Glomerular visceral epithelial cell (primary cell): ENCODE measurements around the gene DKK2.

ENCODE experiments used
- DNase-seq: peaks from one replicate; pipeline ENCODE4 v3.0.0-alpha.2; 2016; ENCODE audit errors: extremely low spot score

Gene DKK2, protein sequence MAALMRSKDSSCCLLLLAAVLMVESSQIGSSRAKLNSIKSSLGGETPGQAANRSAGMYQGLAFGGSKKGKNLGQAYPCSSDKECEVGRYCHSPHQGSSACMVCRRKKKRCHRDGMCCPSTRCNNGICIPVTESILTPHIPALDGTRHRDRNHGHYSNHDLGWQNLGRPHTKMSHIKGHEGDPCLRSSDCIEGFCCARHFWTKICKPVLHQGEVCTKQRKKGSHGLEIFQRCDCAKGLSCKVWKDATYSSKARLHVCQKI

DNA sequence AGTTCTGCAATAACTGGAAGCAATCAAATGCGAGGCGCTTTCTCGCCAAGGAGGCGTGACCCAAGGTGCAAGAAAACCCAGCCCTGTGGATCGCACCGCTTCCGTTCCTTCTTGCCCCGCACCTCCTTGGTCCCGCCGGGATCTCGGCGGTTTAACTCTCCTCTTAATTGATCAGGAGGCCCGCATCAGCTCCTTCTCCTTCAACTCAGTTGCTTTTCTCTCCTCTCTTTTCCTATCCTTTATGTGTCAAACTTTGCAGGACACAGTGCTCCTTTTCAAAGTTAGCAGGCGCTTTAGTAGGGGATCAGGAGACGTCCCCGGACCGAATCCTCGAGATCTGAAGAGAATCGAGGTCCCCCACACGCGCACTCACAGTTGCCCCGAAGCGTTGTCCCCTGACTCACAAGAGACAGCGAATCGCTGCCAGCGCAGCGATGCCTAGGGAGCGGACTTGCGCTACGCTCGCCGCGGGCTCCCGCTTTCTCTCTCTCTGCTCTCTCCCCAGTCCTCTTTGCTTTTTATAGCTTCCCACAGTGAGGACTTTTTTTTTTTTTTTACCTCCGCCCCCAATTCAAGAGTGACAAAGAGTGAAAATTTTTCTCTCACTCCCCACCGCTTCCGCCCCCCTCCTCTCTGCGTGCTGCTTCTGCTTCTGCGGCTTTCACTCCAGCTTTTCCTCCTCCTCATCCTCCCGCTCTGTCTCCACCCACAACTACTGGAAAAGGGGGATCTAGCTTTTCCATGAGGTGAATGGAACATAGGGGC, at the start of gene DKK2:
TSS of gene DKK2 (minus strand) at position 495 of the 765 bp plus-strand sequence. CDS start 722 bp downstream, outside the sequence.
- DNase-seq = peak; percentile 52

DNA sequence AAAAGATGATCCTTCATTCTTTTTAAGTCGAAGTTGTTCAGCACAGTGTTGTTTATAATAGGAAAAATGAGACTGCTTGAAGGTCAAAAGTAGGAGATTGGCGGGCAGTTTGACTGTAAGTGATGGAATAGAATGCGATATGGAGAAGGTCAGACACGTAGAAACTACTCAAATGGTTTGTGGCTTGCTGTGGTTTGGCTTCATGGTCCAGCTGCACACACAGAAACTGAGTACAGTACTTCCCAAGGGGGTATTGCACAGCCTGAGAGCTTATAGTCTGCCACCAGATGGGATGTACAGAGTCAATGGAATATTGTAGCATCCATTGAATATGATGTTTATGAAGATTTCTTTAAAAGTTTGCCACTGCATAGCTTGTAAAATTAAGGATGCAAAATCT, 41.1 kb upstream of the DKK2 start:
- no peak for DNase-seq

DNA sequence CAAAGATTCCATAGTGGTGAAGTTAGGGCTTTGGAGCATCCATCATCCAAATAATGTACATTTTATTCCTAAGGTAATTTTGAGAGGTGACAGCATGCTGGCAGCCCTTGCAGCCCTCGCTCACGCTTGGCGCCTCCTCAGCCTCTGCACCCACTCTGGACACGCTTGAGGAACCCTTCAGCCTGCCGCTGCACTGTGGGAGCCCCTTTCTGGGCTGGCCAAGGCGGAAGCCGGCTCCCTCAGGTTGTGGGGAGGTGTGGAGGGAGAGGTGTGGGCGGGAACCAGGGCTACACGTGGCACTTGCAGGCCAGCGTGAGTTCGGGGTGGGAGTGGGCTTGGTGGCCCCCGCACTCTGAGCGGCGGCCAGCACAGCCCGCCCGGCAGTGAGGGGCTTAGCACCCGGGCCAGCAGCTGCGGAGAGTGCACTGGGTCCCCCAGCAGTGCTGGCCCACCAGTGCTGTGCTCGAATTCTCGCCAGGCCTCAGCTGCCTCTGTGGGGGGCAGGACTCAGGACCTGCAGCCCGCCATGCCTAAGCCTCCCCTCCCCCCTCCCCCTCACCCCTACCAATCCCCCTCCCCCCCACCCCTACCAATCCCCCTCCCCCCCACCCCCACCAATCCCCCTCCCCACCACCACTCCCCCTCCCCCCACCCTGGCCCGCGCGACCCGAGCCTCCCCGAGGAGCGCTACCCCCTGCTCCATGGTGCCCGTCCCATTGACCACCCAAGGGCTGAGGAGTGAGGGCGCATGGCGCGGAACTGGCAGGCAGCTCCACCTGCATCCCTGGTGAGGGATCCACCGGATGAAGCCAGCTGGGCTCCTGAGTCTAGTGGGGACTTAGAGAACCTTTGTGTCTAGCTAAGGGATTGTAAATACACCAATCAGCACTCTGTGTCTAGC, 37.0 kb upstream of the DKK2 start:
- DNase-seq = no peak

DNA sequence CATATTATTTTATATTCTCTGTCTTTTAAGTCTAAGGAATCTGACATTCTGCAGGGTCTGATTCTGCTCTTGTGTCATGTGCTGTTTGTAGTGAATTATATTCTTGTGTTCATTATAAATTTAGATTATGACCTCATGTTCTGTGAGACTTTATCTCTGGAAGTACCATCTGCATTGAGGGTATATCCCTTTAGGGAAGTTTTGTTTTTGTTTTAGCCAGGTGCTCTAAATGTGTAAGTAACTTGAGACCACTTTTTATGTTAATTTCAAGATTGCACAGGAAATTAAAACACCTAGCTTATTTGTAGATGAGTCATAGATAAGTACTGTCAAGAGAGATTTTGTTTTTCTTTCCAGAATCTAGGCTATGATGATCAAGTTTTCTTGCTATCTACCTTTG, 35.0 kb upstream of the DKK2 start:
- no peak for DNase-seq

DNA sequence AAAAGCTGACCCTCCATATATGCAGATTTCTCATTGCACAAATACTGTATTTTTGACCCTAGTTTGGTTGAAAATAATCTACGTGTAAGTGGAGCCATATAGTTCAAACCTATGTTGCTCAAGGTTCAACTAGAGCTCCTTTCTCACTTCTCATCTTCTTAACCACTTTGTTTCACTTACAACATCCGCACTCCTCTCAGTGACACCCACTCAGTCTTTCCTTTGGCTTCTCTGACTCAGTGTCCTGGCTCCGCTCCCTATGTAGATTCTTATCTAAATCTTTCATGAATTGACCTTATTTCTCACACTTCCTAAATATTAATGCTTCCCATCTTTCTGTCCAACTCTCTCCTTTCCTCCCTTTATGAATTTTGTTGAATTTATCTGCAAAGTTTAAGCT, 32.9 kb upstream of the DKK2 start:
- no peak for DNase-seq

DNA sequence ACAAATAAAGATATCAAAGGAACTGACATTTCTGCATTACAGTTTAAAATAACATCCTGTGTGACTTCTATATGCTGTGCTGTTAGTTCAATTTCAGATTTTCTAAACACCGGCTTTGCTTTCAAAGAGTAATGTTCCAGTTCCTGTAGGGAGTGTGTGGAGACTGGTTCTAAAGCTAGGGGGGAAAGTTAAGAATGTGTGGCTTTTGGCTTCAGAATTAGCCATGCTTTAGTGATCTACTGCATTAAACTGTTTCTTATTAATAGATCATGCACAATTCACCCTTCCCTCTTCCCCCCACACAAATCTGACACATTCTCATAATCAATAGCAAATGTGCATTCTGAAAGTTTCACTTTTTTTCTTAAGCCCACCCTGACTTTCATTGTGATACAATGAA, 32.0 kb upstream of the DKK2 start:
- DNase-seq = no peak

DNA sequence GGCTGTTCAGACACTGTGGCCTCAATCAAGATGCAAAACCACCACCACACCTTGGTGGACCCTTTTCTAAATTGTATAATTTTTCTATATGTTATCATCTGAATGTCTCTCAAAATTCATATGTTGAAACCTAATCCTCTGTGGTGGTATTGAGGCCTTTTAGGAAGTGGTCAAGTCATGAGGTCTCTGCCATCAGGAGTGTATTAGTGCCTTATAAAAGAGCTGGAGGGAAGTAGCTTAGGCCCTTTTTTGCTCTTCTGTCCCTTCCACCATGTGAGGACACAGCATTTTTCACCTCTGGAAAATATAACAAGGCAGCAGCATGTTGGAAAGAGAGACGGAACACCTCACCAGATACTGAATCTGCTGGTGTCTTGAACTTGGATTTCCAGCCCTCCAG, 30.5 kb upstream of the DKK2 start:
- no peak for DNase-seq

DNA sequence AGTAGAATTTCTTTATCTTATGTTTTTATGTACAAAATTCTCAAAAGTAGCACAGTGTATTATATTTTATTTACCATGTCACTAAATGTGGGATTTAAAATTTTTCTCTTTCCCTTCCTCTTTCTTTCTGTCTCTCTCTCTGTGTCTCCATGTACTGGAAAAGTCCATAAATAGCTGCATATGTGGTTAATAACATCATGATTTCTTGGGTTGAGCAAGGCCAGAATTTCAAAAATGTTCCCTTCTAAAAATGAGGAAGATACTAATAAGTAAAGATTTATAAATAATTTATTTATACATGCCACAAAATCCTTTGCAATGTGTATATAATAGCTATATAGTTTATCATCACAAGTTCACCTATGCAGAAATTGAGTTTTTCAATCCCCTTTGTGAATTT, 29.1 kb upstream of the DKK2 start:
- DNase-seq = no peak

DNA sequence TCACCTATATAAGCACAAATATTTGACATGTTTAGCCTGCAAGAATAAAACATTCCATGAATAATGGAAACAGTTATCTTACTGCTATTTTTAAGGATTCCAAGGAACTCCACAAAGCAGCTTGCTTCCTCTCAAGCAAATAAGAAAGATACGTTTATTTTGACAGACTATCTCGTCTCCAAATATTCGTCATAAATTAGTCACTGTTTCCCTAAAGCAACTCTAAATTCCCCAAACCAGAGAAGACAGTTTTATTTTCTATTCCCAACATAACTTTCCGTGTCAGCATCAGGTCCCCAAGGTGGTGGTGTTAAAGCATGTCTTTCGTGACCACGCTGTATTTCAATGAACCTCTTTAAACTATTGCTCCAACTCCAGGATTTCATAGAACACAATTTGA, 24.3 kb upstream of the DKK2 start:
- DNase-seq = no peak

DNA sequence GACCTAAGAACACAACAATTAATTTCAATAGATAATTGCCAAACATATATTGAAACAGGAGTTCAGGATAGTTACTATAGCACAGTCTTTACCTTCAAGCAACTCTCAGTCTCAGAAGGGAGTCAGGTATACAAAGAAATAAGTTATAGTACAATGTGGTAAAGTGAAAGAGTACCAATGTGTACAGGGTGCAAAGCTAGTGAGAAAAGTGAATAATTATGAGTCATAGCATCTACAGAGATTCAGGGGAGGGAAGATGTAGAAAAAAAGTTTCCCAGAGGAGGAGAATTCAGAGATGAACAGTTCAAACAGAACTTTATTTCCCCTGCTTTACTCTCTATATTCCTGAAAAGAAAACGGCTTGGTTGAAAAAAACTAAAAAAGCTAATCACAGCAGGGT, 22.7 kb upstream of the DKK2 start:
- no peak for DNase-seq

DNA sequence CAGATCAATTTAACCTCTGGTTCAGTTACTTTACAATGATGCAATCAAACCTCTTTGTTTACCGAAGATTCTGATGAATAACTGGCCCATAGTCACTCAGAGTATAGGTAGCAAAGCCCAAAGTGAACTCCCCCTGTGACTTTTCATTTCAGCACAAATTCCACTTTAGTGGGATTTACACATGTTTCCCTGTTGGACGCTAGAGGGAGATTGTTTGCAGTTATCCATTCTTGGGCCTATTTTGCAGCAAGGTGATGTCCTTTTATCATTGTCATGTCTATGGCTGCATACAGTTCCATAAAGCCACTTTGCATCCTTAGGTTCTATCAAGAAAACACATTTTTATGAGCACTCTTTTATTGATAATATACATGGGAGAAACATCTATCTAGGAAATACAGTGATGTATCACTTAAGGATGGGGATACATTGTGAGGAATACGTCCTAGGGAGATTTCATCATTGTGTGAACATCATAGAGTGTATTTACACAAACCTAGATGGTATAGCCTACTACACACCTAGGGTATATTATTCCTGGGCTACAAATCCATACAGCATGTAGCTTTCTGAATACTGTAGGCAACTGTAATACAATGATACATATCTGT, 14.5 kb upstream of the DKK2 start:
- peak; percentile 12 for DNase-seq

DNA sequence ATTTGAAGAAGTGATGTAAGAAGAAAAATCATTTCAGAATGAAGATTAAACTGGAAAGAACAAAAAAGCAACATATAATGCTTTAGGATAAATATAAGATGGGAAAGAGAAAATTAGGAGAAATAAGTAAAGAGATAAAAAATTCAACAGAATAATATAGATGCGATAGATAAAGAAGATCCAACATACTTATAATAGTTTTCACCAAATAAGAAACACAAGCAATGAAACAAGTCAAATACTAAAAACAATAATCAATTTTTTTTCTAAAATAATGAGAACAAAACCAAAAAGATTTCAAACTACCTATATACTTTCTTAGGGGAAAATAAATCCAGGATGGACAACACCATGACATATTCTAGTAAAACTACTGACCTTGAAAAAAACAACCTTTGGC, 10.1 kb upstream of the DKK2 start:
- no peak for DNase-seq

DNA sequence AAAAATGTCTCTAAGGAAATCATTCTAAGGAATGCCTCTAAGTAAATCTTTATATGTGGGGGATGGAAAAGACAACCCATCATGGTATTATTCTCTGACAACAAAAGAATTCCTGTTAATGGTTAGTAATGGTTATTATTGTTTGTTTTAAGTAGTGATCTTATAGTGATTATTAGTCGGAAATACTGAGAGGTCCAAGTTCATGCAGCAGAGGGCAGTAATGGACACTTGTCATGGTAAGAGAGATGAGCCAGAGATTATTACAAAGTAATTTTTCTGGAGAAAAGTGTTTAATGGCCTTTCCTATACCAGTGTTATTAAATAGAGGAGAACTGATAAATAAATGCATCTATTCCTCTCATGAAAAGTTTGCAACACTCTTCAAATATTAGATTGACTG, 8.1 kb upstream of the DKK2 start:
- DNase-seq = no peak

DNA sequence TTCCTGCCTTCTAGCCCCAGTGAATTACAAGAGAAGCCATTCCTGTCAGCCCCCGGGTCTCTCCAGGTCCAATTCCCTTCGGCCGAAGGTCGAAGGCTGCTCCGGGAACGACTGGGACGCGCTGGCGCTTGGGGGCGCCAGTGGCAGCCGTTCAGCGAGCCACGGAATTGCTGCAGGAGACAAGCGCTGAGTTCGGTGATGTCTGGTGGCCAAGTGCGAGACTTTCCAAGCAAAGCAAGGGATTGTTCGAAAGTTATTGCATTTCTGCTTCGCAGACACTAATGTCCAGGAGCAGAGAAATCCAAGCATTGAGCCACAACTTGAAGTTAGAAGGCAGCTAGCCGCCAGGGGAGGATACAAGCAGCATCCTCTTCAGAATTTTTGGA, 1.1 kb upstream of the DKK2 start:
- peak; percentile 56 for DNase-seq

DNA sequence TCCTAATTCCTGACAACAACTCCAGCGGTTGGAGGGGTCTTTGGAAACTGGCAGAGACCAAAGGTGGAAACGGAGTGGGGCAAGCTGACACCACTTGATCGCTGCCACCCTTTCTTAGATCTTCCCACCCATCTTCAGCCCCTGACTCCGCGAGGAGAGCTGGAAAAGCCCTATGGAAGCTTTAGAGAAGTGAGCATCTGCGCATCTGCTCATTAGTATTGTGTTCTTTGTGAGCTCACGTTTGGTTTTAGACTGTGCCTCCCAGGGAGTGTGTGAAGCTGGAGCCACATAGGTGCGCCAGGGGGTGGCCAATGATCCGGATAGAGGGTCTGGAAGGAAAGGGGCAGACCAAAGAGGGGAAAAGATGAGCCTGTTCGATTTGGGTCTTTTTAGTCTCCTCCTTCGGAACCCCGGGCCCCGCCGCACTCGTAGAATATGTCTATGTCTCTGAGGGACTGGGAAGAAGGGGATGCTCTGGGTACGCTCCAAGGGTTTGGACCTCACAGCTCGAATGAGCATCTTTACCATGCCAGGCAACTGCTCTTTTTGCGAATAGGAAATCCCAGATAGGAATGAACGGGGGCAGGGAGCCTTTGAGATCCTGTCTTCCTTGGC, 578 bp upstream of the DKK2 start:
- no peak for DNase-seq

DNA sequence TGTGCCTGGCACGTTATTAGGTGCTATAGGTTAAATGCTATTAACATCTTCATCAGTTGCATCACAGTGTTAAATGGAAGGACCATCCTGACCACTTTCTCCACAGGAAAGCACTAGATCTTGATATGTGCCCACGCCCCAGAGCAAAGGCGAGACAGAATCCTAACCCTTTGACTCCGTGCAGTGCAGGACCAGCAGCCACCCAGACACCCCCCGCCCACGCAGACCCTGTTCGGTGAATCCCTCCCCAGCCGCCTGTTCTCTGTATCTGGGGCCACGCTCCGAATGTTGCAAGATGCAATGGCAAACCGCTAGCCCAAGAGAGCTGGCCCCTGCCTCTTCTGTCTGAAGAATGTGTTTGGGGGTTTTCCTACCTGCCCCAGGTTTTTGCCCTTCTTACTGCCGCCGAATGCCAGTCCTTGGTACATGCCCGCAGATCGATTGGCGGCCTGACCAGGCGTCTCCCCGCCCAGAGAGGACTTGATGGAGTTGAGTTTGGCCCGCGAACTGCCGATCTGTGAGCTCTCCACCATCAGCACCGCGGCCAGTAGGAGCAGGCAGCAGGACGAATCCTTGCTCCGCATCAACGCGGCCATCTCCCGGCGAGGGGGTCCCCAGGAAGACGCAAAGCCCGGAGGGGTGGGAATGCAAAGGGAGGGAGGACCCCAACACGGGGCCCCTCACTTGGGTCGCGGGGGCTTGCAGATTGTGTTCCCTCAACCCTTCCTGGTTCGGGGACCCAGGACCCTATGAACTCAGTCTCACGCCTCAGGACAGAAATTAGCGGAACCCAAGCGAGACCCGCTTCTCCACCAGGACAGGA, 906 bp downstream of the DKK2 start:
- peak; percentile 35 for DNase-seq

DNA sequence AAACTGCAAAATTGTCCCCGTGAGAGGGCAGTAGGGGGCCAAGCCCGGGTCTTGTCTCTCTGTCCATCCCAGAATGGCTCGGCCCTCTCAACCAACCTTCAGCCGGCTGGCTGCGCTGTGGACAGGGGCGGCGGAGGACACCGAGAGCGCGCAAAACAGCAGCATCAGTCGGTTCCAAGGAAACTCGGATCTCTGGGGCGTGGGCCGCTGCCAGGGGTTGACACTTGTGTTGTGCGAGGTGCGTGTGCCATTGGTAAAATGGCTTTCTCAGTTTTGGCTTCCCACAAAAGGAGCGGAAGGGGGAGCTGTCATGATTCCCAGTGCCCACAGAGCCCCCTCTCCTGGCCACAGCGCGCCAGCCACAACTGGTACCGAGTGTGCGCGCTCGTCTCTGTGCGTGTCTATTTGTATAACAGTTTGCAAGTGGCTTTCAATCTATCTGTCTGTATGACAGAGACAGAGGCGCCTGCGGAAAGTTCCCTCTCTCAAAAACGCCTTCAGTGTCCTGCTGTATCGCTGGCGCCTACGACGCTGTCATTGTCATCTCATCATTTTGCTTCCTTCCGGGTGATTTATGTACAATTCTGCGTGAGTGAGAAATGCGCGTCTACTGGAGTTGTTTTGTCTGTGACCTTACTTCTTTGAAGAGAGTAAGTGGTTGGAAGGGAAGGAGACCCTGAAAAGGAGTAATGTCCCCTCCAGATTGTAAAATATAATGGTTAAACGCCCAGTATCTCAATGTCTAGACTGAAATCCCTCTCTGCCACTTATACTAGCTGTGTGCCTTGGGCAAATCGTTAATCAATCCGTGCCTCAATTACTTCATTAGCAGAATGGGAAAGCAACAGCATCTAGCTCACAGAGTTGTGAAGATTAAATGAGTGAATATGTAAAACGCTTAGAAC, 1.8 kb downstream of the DKK2 start:
- DNase-seq = peak; percentile 54

DNA sequence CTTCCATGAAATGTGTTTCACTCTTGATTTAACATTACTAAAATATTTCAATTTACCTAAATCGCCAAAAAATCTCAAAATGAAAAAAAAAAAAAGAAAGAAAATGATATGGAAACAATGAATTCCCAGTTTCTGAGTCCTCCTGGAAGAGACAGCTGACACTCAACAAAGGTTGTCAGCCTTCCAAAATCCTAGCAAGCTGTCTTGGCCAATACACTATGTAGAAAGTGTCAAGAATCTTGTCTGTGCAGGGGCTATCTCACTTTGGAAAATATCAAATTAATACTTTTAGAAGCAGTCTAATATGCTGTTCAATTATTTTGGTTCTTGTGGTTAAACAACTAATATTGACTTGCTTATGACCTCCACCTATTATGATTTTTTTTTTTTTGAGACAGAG, 8.7 kb downstream of the DKK2 start:
- DNase-seq = no peak

DNA sequence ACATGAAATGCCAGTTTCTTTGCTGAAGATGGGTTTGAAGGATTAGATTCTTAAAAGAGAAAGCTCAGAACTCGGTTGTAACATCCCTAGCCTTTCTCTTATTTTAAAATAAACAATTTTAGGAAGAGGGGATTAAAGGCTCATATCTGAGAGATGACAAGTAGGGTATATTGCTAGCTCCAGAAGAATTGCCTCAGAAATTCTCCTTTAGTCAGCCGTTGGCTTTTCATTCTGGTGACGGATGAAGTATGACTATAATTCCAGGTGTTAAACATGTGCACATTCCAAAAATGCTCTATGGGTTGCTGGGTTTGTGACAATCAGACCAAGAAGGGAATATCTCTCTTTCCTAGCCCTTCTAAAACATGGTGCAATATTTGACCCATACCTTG, 17.8 kb downstream of the DKK2 start:
- no peak for DNase-seq
